Upper lobe of left lung (tissue), 4 donors: ENCODE results near the gene PDE9A.

Experiments used
- CTCF ChIP-seq, 6 experiments: fragments of 450-650 bp in 4 of 6; fragments of 200-600 bp in 2 of 6; sonication (generic) in 2 of 6; IDR thresholded peaks; one replicate each; pipeline ENCODE4 v1.5.1; 2016 to 2019; ENCODE audit warnings: antibody characterized with exemption in 6 of 6
- EP300 ChIP-seq, 4 donors: sonication (generic); formaldehyde crosslinking; IDR thresholded peaks; one replicate each; pipeline ENCODE4 v1.5.1; 2017; ENCODE audit warnings: antibody characterized with exemption in 4 of 4, control low read depth in 2 of 4
- POLR2A ChIP-seq, 4 donors: fragments of 450-650 bp; IDR thresholded peaks; one replicate each; pipeline ENCODE4 v1.5.1; 2016 to 2017; ENCODE audit warnings: antibody characterized with exemption in 4 of 4, mild to moderate bottlenecking in 2 of 4
- POLR2AphosphoS5 ChIP-seq, 2 donors: sonication (generic); formaldehyde crosslinking; IDR thresholded peaks; one replicate each; pipeline ENCODE4 v1.5.1; 2017; ENCODE audit warnings: antibody characterized with exemption in 2 of 2

- no peak for TF ChIP-seq EP300 (IDR thresholded peaks at IDR 0.05)
- TF ChIP-seq CTCF (IDR thresholded peaks at IDR 0.05) = no peak
- no peak for TF ChIP-seq POLR2A (IDR thresholded peaks at IDR 0.05)
- TF ChIP-seq POLR2AphosphoS5 (IDR thresholded peaks at IDR 0.05) = no peak
Observed at GRCh38 chr21:42756580-42757250, 103.3 kb downstream of the PDE9A start.
